Iris pigment epithelial cell (primary cell): Measurements from ENCODE around the gene GLP1R.

Source experiments
- DNase-seq: peaks from one replicate; pipeline ENCODE4 v3.0.0-alpha.2; 2011; ENCODE audit warnings: low read depth

Gene GLP1R

GRCh38 chr6:39044181-39044580 is 4.4 kb upstream of the GLP1R start:
- DNase-seq: no peak

DNA sequence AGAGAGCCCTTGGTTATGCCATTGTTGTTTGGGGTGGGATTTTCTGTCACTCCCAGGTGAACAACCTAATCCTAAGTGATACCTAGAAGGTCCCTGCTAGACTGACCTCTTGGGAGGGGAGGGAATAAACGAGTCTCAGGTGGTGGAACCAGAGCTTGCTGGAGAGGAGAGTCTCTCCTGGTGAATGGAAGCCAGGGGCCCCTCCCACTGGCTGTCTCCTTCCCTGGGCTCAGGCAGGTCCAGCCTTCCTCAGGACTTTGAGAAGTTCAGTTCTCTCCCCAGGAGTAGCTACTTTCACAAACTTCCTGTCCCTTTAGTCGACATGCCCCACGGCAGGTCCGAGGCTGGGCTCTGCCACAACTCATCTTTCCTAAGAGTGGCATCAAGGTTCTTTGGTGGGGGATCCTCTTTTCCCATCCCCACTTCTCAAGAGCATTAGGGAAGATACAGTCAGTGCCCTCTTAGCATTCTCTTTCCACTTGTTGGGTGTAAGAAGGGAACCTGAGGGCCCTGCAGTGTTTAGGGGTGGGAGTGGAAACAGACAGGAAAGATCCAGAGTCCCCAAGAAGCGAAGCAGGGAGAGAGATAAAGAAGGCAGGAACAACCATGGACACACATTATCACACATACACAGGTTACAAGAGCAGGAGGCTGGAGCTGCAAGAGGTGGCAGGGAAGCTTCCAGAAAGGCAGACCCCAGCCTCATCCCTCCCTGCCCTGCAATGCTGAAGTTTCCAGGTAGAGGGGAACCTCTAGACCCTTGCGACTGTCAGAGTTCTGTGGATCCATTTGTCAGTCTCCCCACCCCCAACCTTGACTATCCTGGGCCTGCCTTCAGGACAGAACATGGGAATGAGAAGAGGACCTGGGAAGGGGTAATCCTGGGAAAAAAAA is 900 bp upstream of the GLP1R start:
- DNase-seq: no peak

DNA sequence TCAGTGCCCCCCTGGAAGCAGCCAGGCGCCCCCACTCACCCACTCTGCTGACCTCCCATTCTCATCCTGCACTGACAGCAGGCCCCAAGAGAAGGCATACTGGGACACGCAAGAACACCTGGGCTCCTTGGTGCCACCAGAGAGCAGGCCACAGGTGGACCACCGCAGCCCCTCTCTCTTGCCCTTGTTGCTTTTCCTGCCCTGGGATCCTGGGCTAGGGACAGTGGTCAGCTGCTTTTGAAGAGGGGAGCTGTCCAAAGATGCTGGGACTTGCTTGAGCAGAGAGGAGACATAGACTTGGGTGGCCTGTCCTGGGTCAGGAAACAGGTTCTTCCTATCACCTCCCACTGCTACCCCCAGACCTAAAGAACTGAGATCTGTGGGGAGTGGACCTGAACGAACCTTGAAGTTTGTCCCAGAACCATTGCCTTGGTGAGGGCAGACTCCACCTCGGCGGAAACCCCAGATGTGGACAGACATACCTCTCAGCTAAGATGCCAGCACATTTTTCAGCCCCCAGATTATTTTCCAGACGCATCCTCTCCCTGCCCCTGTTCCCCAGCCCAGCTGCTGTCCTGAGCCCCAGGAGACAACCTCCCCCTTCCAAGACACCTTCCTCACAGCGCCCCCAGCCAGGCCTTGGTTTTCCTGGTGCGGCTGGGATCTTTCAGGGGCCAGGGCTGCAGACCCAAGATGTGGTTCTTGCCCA is 1.1 kb downstream of the GLP1R start:
- DNase-seq: no peak

DNA sequence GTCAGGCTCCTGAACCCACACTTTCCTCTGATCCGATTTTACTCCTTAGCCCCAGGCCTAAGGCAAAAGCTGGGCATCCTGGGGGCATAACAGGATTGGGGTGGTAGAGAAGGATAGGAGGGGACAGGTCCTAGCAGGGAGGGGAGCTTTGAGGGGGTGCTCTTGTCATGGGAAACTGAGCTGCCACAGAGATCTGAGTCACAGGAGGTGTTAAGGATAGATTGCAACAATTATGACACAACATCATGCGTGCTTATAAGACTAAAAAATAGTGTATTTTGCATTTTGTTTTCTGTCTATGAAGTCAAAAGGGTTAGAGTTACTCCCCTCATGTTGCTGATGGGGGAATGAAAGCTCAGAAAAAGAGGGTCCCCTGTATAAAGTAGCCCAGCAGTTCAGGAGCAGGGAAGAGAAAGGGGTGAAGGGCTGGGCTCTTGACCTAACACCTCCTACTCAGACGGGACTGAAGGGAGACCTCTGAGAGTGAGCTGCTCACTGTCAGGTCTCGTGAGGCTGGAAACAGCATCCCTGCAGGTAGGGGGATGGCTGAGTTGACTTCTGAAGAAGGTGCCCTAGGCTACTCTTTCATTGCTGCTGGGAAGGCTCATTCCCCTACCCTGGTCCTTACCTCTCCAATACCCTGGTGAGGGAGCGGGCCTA is 2.0 kb downstream of the GLP1R start:
- no peak for DNase-seq

DNA sequence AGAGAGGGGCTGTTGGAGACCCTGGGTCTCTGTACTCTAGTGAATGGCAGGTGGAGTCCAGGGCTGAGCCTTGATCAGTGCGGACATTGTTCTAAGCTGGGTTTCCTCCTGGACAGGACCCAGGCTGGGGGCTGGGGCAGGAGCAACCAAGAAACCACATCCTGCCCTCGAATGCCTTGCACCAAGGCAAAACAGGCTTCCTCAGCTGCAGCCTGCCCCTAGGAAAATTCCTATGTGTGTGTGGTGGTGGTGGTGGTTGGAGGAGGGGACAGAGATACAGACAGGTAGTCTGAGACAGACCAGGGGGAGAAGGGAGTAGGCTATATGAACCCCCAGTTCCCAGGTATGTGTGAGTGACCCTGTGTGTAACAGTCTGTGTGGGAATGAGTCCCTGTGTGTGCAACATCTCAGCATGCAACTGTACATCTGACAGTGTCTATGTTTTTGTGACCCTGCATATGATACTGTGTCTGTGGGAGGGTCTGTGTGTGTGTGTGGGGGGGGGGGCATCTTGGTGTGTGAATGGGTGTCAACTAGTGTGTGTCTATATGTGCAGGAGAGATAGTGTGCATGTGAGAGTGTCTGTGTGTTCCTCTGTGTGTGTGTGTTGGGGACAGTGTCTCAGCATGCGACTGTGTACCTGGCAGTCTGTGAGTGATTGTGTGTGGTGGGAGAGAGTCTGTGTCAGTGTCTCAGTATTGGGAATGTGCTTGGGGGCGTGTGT is 3.0 kb downstream of the GLP1R start:
- DNase-seq: peak; percentile 12

- no peak for DNase-seq
Observed at GRCh38 chr6:39053016-39053624, 4.5 kb downstream of the GLP1R start.

DNA sequence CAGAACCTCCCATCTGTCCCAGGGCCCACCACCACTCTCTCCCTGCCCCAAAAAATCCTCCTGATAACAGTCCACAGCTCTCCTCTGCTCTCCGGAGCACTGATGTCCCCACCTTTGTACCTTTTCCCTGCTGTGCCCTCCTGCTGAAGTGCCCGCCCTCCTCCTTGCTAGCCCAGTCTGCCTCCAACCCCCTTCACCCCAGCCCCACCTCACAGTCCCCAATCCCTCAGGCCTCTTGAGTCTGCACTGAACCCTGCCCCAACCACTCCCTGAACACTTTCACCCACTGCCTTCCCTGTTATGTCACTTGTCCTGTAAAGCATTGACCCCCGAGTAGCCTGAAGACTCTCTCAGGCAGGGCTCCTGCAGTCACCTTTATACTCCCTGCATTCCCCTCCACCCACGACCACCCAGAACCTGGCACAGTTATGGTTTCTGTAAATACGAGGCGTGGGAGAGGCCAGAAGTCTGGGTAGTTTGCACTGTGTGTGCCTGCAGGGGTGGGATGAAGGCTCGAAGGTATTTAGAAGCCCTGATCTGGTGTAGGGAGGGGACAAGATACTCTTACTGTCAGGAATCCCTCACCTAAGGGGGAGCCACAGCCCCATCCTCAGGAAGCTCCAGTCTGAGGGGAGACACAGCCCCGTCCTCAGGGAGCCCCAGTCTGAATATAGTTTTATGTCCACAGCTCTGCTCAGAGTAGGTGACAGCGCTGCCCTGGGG is 5.4 kb downstream of the GLP1R start:
- no peak for DNase-seq

DNA sequence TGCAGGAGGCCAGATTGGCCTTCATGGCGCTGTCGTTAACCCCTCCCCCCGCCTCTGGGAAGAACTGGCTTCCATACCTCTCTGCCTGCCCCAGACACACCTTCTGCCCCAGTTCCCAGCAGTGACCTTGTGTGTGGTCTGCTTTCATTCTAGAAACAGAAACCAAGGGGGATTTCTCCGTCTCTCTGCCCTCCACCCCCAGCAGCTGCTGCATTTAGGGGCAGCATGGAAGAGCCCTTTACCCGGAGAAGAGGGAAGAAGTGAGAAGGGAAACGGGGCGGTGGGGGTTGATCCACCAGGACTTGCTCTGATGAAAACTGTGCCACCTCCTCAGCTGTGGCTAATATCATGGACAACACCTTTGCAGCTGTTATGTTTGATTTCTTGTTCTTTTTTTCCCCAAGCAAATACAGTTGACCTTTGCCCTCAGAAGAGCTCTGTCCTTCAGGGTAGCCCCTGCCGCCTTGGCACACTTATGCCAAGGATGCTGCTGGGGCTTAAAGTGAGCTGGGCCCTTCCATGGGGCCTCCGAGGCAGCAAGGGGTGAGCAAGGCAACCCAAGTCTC is 6.1 kb downstream of the GLP1R start:
- no peak for DNase-seq

- DNase-seq: no peak
Observed at GRCh38 chr6:39055661-39056060, 7.1 kb downstream of the GLP1R start.

GRCh38 chr6:39056191-39056590 is 7.6 kb downstream of the GLP1R start:
- no peak for DNase-seq

DNA sequence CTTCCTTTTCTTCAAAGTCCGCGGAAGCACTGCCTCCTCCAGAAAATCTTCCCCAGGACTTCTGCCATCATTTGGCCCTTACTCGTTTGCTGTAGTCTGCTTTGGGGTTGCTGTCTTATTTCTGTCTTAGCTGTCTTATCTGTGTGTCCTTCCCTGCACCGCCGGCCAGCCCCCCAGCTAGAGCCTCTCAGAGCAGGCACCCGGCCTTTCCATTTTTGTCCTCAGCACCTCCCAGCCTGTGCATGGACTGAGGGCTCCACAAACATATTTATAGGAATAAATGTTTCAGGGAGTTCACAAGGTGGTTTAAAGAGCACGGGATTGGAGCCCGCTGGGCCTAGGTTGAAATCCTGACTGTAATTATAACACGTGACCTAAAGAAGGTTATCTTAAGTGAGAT is 8.1 kb downstream of the GLP1R start:
- no peak for DNase-seq

GRCh38 chr6:39057251-39058155 is 8.9 kb downstream of the GLP1R start:
- no peak for DNase-seq

GRCh38 chr6:39058471-39059147 is 10.0 kb downstream of the GLP1R start:
- no peak for DNase-seq

DNA sequence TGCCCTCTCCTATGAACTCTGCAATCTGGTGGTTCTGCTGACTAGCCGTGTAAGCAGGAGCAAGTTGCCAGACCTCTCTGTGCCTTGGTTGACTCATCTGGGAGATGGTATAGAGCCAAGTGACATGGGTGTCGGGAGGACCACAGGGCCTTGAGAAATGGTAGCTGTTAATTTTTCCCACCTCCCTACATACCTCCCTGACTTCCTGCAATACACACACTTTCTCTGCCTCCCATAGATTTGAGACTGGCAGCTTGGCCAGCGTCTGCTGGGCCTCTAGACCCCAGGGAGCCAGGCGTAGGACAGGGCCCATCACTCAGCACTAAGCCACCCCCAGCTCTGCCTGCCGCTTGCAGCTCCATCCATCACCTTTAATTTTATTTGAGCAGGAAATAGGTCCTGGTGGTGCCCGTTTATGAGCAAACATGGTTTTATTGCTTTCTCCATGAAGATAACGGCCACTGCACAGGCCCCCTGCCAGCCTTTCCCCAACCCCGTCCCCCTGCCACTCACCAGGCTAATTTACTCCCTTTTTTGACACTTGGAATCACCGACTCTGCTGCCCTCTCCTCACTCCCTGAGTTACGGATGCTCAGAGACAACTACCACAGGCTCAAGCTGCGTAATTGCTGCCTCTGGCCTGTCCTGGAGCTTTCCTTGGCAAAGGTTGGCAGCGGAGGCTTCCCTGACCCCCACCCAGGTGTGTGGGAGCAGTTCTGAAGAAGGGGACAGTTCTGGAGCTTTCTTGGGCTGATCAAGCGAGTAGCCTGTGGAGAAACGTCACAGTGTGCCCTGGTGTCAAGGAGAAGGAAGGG is 11.1 kb downstream of the GLP1R start:
- DNase-seq: no peak

GRCh38 chr6:39060467-39061160 is 12.0 kb downstream of the GLP1R start:
- DNase-seq: no peak

DNA sequence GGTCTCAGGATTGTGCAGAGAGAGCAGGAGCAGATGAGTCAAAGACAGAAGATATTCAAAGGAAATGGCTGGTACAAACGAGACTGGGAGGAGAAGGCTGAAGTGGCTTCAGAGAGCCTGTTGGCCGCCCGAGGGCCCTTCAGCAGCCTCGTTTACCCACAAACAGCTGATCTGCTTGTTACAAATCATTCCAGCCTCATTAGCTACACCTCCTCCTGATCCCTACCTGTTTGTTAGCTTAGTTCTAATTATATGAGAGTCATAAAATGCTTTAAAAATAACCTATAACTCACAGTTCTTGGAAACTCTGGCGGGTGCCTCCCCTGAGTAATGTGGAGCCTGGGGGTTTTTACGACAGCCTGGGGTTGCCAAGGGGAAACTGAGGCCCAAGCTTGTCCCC is 12.6 kb downstream of the GLP1R start:
- DNase-seq: no peak

- no peak for DNase-seq
Observed at GRCh38 chr6:39061588-39061987, 13.0 kb downstream of the GLP1R start.
